DND-41 (cell line): ENCODE measurements around the gene KRI1.

Experiments
- ATAC-seq: fragments of 200-7000 bp; cut with Tn5 transposase; 3 replicates; pipeline ENCODE4 v1.9.1; 2021; ENCODE audit warnings: low read depth; ENCODE audit not compliant: insufficient read depth
- DNase-seq: peaks from one replicate; pipeline ENCODE4 v3.0.0-alpha.2; 2020
- H2AFZ ChIP-seq: 2 replicates; pipeline ENCODE4 v1.6.0; 2012; ENCODE audit warnings: low read depth, low read length
- H3K27ac ChIP-seq: 2 replicates; pipeline ENCODE4 v1.5.1; 2012; ENCODE audit warnings: low read length, inconsistent platforms
- H3K27me3 ChIP-seq: fragments of 200-600 bp; sonication (generic); 2 replicates; pipeline ENCODE4 v1.6.0; 2012; ENCODE audit warnings: low read length, mild to moderate bottlenecking, inconsistent platforms; ENCODE audit not compliant: insufficient read depth, poor library complexity
- H3K36me3 ChIP-seq: 2 replicates; pipeline ENCODE4 v1.5.1; 2012; ENCODE audit warnings: low read length, inconsistent platforms; ENCODE audit not compliant: insufficient read depth
- H3K4me1 ChIP-seq: 2 replicates; pipeline ENCODE4 v1.5.1; 2012; ENCODE audit warnings: mild to moderate bottlenecking, low read length; ENCODE audit not compliant: insufficient read depth
- H3K4me2 ChIP-seq: 2 replicates; pipeline ENCODE4 v1.6.0; 2012; ENCODE audit warnings: mild to moderate bottlenecking, moderate library complexity, low read length, inconsistent platforms; ENCODE audit not compliant: insufficient read depth
- H3K4me3 ChIP-seq, 2 experiments: fragments of 200-600 bp in 1 of 2; shearing (Covaris generic) in 1 of 2; 2 replicates each; pipeline ENCODE4 v1.5.1; 2012 to 2016; ENCODE audit warnings: inconsistent platforms in 2 of 2, low read length in 2 of 2, mild to moderate bottlenecking in 2 of 2, low read depth in 1 of 2, moderate library complexity in 1 of 2
- H3K79me2 ChIP-seq: 2 replicates; pipeline ENCODE4 v1.6.0; 2012; ENCODE audit warnings: low read length, inconsistent platforms; ENCODE audit not compliant: insufficient read depth
- H3K9ac ChIP-seq: 2 replicates; pipeline ENCODE4 v1.6.0; 2012; ENCODE audit warnings: low read depth, mild to moderate bottlenecking, inconsistent platforms, low read length, moderate library complexity
- H3K9me3 ChIP-seq: 2 replicates; pipeline ENCODE4 v1.5.1; 2012; ENCODE audit warnings: low read length, moderate library complexity, mild to moderate bottlenecking, inconsistent platforms; ENCODE audit not compliant: insufficient read depth, severe bottlenecking
- H4K20me1 ChIP-seq: 2 replicates; pipeline ENCODE4 v1.6.0; 2012; ENCODE audit warnings: low read length; ENCODE audit not compliant: insufficient read depth
- CTCF ChIP-seq: IDR thresholded peaks from 2 replicates; pipeline ENCODE4 v1.5.1; 2012; ENCODE audit warnings: borderline replicate concordance, low read length, moderate library complexity, mild to moderate bottlenecking; ENCODE audit not compliant: poor library complexity, severe bottlenecking; ENCODE audit errors: extremely low read depth
- EZH2 ChIP-seq: IDR thresholded peaks from 3 replicates; pipeline ENCODE4 v1.6.1; 2012; ENCODE audit warnings: borderline replicate concordance, low read depth, mild to moderate bottlenecking, moderate library complexity, low read length, inconsistent platforms; ENCODE audit not compliant: severe bottlenecking

Gene KRI1

GRCh38 chr19:10514211-10515145 lies 51.3 kb downstream of the KRI1 start:
- no peak for TF ChIP-seq EZH2
- no peak for TF ChIP-seq CTCF
- ATAC-seq, result no peak
- no peak for DNase-seq
- H3K9me3 ChIP-seq, result no peaks in the 10 kb centered on the region
- H4K20me1 ChIP-seq, result no peaks in the 10 kb centered on the region
- no peak overlapping the region for H3K4me2 ChIP-seq
- H3K27me3 ChIP-seq, result no peaks in the 10 kb centered on the region
- H3K27ac ChIP-seq, result no peak overlapping the region
- H2AFZ ChIP-seq, result no peak overlapping the region
- no peak overlapping the region for H3K4me3 ChIP-seq
- no peaks in the 10 kb centered on the region for H3K79me2 ChIP-seq
- H3K4me1 ChIP-seq, result no peaks in the 10 kb centered on the region
- no peaks in the 10 kb centered on the region for H3K36me3 ChIP-seq
- H3K9ac ChIP-seq, result no peak overlapping the region

- Histone ChIP-seq H4K20me1 (no peaks in the 10 kb centered on the region), H3K27me3 (no peaks in the 10 kb centered on the region), H3K9me3 (no peaks in the 10 kb centered on the region), H3K9ac (no peak overlapping the region), H2AFZ (no peak overlapping the region), H3K27ac (no peak overlapping the region), H3K36me3 (no peaks in the 10 kb centered on the region), H3K79me2 (no peaks in the 10 kb centered on the region), H3K4me1 (peaks cover 7% of the 10 kb centered on the region), H3K4me2 (no peak overlapping the region), H3K4me3 (no peak overlapping the region)
- DNase-seq, result no peak
- no peak for ATAC-seq
- TF ChIP-seq CTCF (no peak), EZH2 (no peak)
Observed at GRCh38 chr19:10513223-10513622, 52.6 kb downstream of the KRI1 start.

DNA sequence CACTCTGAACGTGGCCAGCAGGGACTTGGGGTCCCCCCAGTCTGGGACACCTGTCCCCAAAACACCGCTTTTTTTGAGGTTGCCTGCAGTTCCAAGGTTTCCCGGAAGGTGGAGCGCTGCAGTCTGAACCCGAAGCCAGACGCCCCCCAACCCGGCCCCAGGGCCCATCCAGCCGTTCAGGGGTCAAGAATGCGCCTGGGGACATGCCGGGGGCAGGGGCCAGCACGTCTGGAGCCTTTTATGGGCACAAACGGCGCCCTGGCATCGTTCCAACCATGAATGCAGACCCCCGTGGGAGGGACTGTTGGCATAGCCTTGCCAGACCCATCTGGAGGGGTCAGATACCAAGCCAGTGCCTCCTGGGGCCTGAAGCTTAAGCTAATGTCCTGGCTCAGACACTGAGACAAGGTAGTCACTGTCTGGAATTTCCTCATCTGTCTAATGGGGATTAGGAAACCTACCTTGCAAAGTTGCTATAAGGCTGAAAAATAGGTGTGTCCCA lies 55.5 kb downstream of the KRI1 start:
- no peak overlapping the region for H3K9ac ChIP-seq
- H3K9me3 ChIP-seq, result no peaks in the 10 kb centered on the region
- no peaks in the 10 kb centered on the region for H3K79me2 ChIP-seq
- H3K4me3 ChIP-seq, result no peak overlapping the region
- no peak overlapping the region for H2AFZ ChIP-seq
- peak; percentile 47 for DNase-seq
- H4K20me1 ChIP-seq, result no peaks in the 10 kb centered on the region
- H3K4me1 ChIP-seq, result peaks cover 10% of the 10 kb centered on the region
- no peaks in the 10 kb centered on the region for H3K27me3 ChIP-seq
- H3K36me3 ChIP-seq, result no peaks in the 10 kb centered on the region
- H3K27ac ChIP-seq, result no peak overlapping the region
- ATAC-seq, result no peak
- H3K4me2 ChIP-seq, result no peak overlapping the region
- peak; percentile 65 for TF ChIP-seq CTCF
- TF ChIP-seq EZH2, result no peak
